Effector memory CD4-positive, alpha-beta T cell (primary cell): ENCODE results near the gene SLC52A3.

ENCODE experiments used
- DNase-seq, 3 donors: peaks; one replicate each; pipeline ENCODE4 v3.0.0-alpha.2; 2020
- H3K27ac ChIP-seq: 2 replicates; pipeline ENCODE4 v1.7.0; 2013; ENCODE audit warnings: mild to moderate bottlenecking, low read length, moderate library complexity; ENCODE audit not compliant: insufficient read depth, poor library complexity, severe bottlenecking
- H3K27me3 ChIP-seq: replicated peaks from 2 replicates; pipeline ENCODE4 v1.7.0; 2013; ENCODE audit warnings: mild to moderate bottlenecking, low read length; ENCODE audit not compliant: insufficient read depth, control insufficient read depth, poor library complexity, severe bottlenecking
- H3K36me3 ChIP-seq: 2 replicates; pipeline ENCODE4 v1.7.0; 2013; ENCODE audit warnings: mild to moderate bottlenecking, low read length, moderate library complexity; ENCODE audit not compliant: control insufficient read depth, insufficient read depth
- H3K4me1 ChIP-seq: 2 replicates; pipeline ENCODE4 v1.7.0; 2013; ENCODE audit warnings: low read length, mild to moderate bottlenecking; ENCODE audit not compliant: control insufficient read depth, insufficient read depth, poor library complexity, severe bottlenecking
- H3K4me3 ChIP-seq: 2 replicates; pipeline ENCODE4 v1.7.0; 2013; ENCODE audit warnings: low read length, low read depth, mild to moderate bottlenecking; ENCODE audit not compliant: insufficient read depth, poor library complexity, severe bottlenecking
- H3K9me3 ChIP-seq: 2 replicates; pipeline ENCODE4 v1.7.0; 2013; ENCODE audit warnings: mild to moderate bottlenecking, low read length, moderate library complexity; ENCODE audit not compliant: control insufficient read depth

The SLC52A3 gene

GRCh38 chr20:796921-797320 is 28.6 kb upstream of the SLC52A3 start:
- Histone ChIP-seq H3K27me3 (no peaks in the 10 kb centered on the region), H3K4me3 (no peak overlapping the region), H3K27ac (no peak overlapping the region), H3K36me3 (no peaks in the 10 kb centered on the region), H3K4me1 (no peaks in the 10 kb centered on the region), H3K9me3 (no peaks in the 10 kb centered on the region)
- no peak for DNase-seq

DNA sequence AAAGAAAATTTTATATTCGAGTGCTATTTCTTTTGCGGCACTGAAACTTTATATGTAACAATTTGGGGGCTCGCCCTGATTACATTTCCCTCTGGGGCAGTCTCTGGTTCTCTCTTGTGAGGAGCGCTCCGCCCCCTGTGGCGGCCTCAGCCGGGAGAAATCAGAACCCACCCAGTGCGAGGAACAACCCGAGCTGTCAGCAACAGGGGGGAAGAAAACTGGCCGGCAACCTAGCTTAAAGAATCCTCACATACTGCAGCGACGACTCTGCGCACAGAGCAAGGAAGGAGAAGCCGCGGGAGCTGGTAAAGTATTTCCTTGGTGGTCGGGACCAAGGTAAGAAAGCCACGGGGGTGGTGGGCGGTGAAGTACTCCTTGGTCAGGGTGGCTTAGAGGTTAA is 23.9 kb upstream of the SLC52A3 start:
- Histone ChIP-seq H3K27ac (no peak overlapping the region), H3K4me1 (no peaks in the 10 kb centered on the region), H3K27me3 (no peaks in the 10 kb centered on the region), H3K4me3 (no peak overlapping the region), H3K9me3 (no peaks in the 10 kb centered on the region), H3K36me3 (no peaks in the 10 kb centered on the region)
- no peak for DNase-seq

- H3K9me3 ChIP-seq: no peaks in the 10 kb centered on the region
- no peaks in the 10 kb centered on the region for H3K36me3 ChIP-seq
- H3K4me3 ChIP-seq: no peak overlapping the region
- H3K4me1 ChIP-seq: no peaks in the 10 kb centered on the region
- no peak overlapping the region for H3K27ac ChIP-seq
- no peaks in the 10 kb centered on the region for H3K27me3 ChIP-seq
- no peak for DNase-seq
Observed at GRCh38 chr20:791056-791455, 22.8 kb upstream of the SLC52A3 start.

GRCh38 chr20:787825-788224 is 19.5 kb upstream of the SLC52A3 start:
- no peaks in the 10 kb centered on the region for H3K9me3 ChIP-seq
- no peaks in the 10 kb centered on the region for H3K36me3 ChIP-seq

GRCh38 chr20:779771-780170 is 11.5 kb upstream of the SLC52A3 start:
- H3K9me3 ChIP-seq: no peaks in the 10 kb centered on the region
- no peak for DNase-seq
- H3K4me3 ChIP-seq: no peak overlapping the region
- H3K4me1 ChIP-seq: no peaks in the 10 kb centered on the region
- no peaks in the 10 kb centered on the region for H3K27me3 ChIP-seq
- H3K27ac ChIP-seq: no peak overlapping the region
- no peaks in the 10 kb centered on the region for H3K36me3 ChIP-seq

More at GRCh38 chr20:787825-788224, 19.5 kb upstream of the SLC52A3 start:
- Histone ChIP-seq H3K27ac (no peak overlapping the region), H3K4me3 (no peak overlapping the region), H3K4me1 (no peaks in the 10 kb centered on the region), H3K27me3 (no peaks in the 10 kb centered on the region)
- no peak for DNase-seq

- Histone ChIP-seq H3K4me1 (no peaks in the 10 kb centered on the region), H3K4me3 (no peak overlapping the region), H3K9me3 (no peaks in the 10 kb centered on the region), H3K27me3 (no peaks in the 10 kb centered on the region), H3K36me3 (no peaks in the 10 kb centered on the region), H3K27ac (no peak overlapping the region)
- no peak for DNase-seq
Observed at GRCh38 chr20:776165-776564, 7.9 kb upstream of the SLC52A3 start.

DNA sequence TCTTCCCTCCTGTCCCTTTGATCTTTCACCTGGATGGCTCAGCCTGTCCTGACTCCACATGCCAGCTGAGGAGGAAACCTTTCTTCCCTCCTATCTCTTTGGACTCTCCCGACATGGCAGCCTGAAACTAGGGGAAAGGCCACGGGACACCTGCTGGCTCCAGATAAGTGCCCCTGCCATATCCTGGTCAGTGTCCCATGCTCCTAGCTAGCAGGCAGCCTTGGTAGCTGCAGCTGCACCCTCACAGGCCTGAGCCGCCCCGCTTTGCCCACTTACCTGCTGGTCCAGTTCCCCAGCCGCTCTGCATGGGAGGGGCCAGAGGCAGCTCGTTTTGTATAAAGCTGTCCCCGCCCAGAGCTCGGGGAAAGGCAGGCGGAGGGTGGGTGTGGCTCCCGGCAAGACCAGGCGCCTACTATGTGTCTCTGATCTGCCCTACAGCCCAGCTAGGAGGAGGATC is 7.4 kb upstream of the SLC52A3 start:
- H3K27ac ChIP-seq: no peak overlapping the region
- no peak for DNase-seq
- H3K4me1 ChIP-seq: no peaks in the 10 kb centered on the region
- no peaks in the 10 kb centered on the region for H3K9me3 ChIP-seq
- no peaks in the 10 kb centered on the region for H3K36me3 ChIP-seq
- no peak overlapping the region for H3K4me3 ChIP-seq
- no peaks in the 10 kb centered on the region for H3K27me3 ChIP-seq

GRCh38 chr20:774660-775057 is 6.4 kb upstream of the SLC52A3 start:
- Histone ChIP-seq H3K4me3 (no peak overlapping the region), H3K27ac (no peak overlapping the region), H3K27me3 (no peaks in the 10 kb centered on the region), H3K36me3 (no peaks in the 10 kb centered on the region), H3K4me1 (no peaks in the 10 kb centered on the region), H3K9me3 (no peaks in the 10 kb centered on the region)
- no peak for DNase-seq

- H3K4me1 ChIP-seq: no peaks in the 10 kb centered on the region
- H3K27me3 ChIP-seq: no peaks in the 10 kb centered on the region
- H3K27ac ChIP-seq: no peak overlapping the region
- H3K9me3 ChIP-seq: no peaks in the 10 kb centered on the region
- H3K36me3 ChIP-seq: no peaks in the 10 kb centered on the region
- DNase-seq: no peak
- no peak overlapping the region for H3K4me3 ChIP-seq
Observed at GRCh38 chr20:774016-774659, 5.8 kb upstream of the SLC52A3 start.

DNA sequence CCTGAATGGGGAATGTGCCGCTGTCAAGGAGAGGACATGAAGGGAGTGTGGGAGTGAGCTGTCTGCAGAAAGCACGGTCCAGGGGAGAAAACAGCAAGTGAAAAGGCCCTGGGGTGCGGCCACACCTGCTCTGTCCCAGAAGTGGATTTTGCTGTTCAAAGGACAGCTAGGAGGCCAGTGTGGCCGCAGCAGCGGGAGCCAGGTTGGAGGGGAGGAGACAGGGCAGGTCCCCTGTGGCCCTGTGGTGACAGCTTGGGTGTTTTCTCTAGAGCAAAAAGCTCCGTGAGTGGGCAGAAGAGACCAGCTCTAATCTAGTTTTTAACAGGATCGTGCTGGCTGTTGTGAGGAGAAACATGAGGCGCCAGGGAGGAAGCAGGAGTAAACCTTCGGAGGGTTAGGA is 4.5 kb upstream of the SLC52A3 start:
- Histone ChIP-seq H3K27ac (no peak overlapping the region), H3K4me1 (no peaks in the 10 kb centered on the region), H3K27me3 (no peaks in the 10 kb centered on the region), H3K9me3 (no peaks in the 10 kb centered on the region), H3K36me3 (no peaks in the 10 kb centered on the region), H3K4me3 (no peak overlapping the region)
- no peak for DNase-seq
